ENCODE data around the gene NAALADL2.

NAALADL2 gene

GRCh38 chr3:175554801-175555200, 695.7 kb downstream of the NAALADL2 start:
- TF ChIP-seq CTCF (IDR thresholded peaks at IDR 0.05; ENCODE audit: low read depth, low read length, missing control alignments) = no peak
- in situ Hi-C loops (cut with HindIII; ENCODE audit: low pct_ligation_motif_present, low sequenced_read_pairs) = no loop called here
- Histone ChIP-seq H3K4me3 (ENCODE audit: low read depth, low read length) (no peak overlapping the region), H3K27ac (no peak overlapping the region), H3K27me3 (replicated peaks) (no peaks in the 10 kb centered on the region), H3K36me3 (replicated peaks) (no peaks in the 10 kb centered on the region)
- no peak for DNase-seq

- Histone ChIP-seq H3K4me3 (ENCODE audit: low read depth, low read length) (no peak overlapping the region), H3K27ac (no peak overlapping the region), H3K36me3 (replicated peaks) (no peaks in the 10 kb centered on the region), H3K27me3 (replicated peaks) (no peaks in the 10 kb centered on the region)
- in situ Hi-C loops (cut with HindIII; ENCODE audit: low pct_ligation_motif_present, low sequenced_read_pairs) = no loop called here
- no peak for DNase-seq
- TF ChIP-seq CTCF (IDR thresholded peaks at IDR 0.05; ENCODE audit: low read depth, low read length, missing control alignments) = no peak
Observed at GRCh38 chr3:175558261-175558660, 699.1 kb downstream of the NAALADL2 start.

GRCh38 chr3:175564363-175564762, 705.2 kb downstream of the NAALADL2 start:
- no peak overlapping the region for H3K27ac ChIP-seq
- no peaks in the 10 kb centered on the region for H3K36me3 ChIP-seq (replicated peaks)
- in situ Hi-C loops (cut with HindIII; ENCODE audit: low pct_ligation_motif_present, low sequenced_read_pairs) = no loop called here
- DNase-seq = no peak
- TF ChIP-seq CTCF (IDR thresholded peaks at IDR 0.05; ENCODE audit: low read depth, low read length, missing control alignments) = no peak
- no peak overlapping the region for H3K4me3 ChIP-seq (ENCODE audit: low read depth, low read length)
- no peaks in the 10 kb centered on the region for H3K27me3 ChIP-seq (replicated peaks)

- in situ Hi-C loops (cut with HindIII; ENCODE audit: low pct_ligation_motif_present, low sequenced_read_pairs) = no loop called here
- no peak for DNase-seq
- H3K4me3 ChIP-seq (ENCODE audit: low read depth, low read length) = no peak overlapping the region
- H3K27me3 ChIP-seq (replicated peaks) = no peaks in the 10 kb centered on the region
- TF ChIP-seq CTCF (IDR thresholded peaks at IDR 0.05; ENCODE audit: low read depth, low read length, missing control alignments) = no peak
- no peak overlapping the region for H3K27ac ChIP-seq
- H3K36me3 ChIP-seq (replicated peaks) = no peaks in the 10 kb centered on the region
Observed at GRCh38 chr3:175571096-175571495, 712.0 kb downstream of the NAALADL2 start.

- in situ Hi-C loops (cut with HindIII; ENCODE audit: low pct_ligation_motif_present, low sequenced_read_pairs) = no loop called here
- H3K36me3 ChIP-seq (replicated peaks) = no peaks in the 10 kb centered on the region
- no peak overlapping the region for H3K27ac ChIP-seq
- DNase-seq = no peak
- no peak overlapping the region for H3K4me3 ChIP-seq (ENCODE audit: low read depth, low read length)
- TF ChIP-seq CTCF (IDR thresholded peaks at IDR 0.05; ENCODE audit: low read depth, low read length, missing control alignments) = no peak
- no peaks in the 10 kb centered on the region for H3K27me3 ChIP-seq (replicated peaks)
Observed at GRCh38 chr3:175573226-175573625, 714.1 kb downstream of the NAALADL2 start.

- TF ChIP-seq CTCF (IDR thresholded peaks at IDR 0.05; ENCODE audit: low read depth, low read length, missing control alignments) = no peak
- no peak overlapping the region for H3K4me3 ChIP-seq (ENCODE audit: low read depth, low read length)
- in situ Hi-C loops (cut with HindIII; ENCODE audit: low pct_ligation_motif_present, low sequenced_read_pairs) = no loop called here
- no peak for DNase-seq
- no peaks in the 10 kb centered on the region for H3K36me3 ChIP-seq (replicated peaks)
- H3K27me3 ChIP-seq (replicated peaks) = no peaks in the 10 kb centered on the region
- H3K27ac ChIP-seq = no peak overlapping the region
Observed at GRCh38 chr3:175580318-175580717, 721.2 kb downstream of the NAALADL2 start.
